ENCODE results near the gene OGFOD3.

OGFOD3 gene

DNA sequence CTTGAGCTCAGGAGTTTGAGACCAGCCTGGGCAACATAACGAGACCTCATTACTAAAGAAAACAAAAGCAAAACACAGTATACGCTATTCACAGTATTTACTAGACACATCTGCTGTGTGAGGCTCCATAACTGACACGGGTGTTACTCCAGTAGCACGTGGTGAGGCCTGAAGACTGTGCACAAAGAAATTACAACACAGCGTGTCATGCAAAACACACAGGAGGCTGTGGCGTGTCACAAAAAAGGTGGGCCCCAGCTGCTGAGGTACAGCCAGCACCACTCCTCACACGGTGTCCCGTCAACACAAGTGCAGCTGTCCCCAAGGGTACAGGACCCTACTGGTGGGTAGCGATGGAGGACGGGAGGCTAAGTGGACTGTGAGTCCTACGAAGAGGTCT is 29.5 kb upstream of the OGFOD3 start:
- DNase-seq, result no peak
- H3K36me3 ChIP-seq (ENCODE audit: control insufficient read depth, insufficient read depth, low read length), result peaks cover 39% of the 10 kb centered on the region
- H3K4me3 ChIP-seq (ENCODE audit: insufficient read depth, low read depth, low read length, poor library complexity, severe bottlenecking), result no peak overlapping the region
- no peaks in the 10 kb centered on the region for H3K27me3 ChIP-seq (replicated peaks; ENCODE audit: control insufficient read depth, insufficient read depth, low read length, poor library complexity, severe bottlenecking)
- peaks cover 14% of the 10 kb centered on the region for H3K4me1 ChIP-seq (ENCODE audit: control insufficient read depth, insufficient read depth, low read length, poor library complexity, severe bottlenecking)
- H3K9me3 ChIP-seq (ENCODE audit: control insufficient read depth, low read length), result no peaks in the 10 kb centered on the region
- no peak overlapping the region for H3K27ac ChIP-seq (ENCODE audit: insufficient read depth, low read length, poor library complexity, severe bottlenecking)

GRCh38 chr17:82446649-82447048 is 28.3 kb upstream of the OGFOD3 start:
- no peak for DNase-seq
- Histone ChIP-seq H3K4me1 (ENCODE audit: control insufficient read depth, insufficient read depth, low read length, poor library complexity, severe bottlenecking) (peaks cover 14% of the 10 kb centered on the region), H3K4me3 (ENCODE audit: insufficient read depth, low read depth, low read length, poor library complexity, severe bottlenecking) (no peak overlapping the region), H3K9me3 (ENCODE audit: control insufficient read depth, low read length) (no peaks in the 10 kb centered on the region), H3K36me3 (ENCODE audit: control insufficient read depth, insufficient read depth, low read length) (peaks cover 47% of the 10 kb centered on the region), H3K27me3 (replicated peaks; ENCODE audit: control insufficient read depth, insufficient read depth, low read length, poor library complexity, severe bottlenecking) (no peaks in the 10 kb centered on the region), H3K27ac (ENCODE audit: insufficient read depth, low read length, poor library complexity, severe bottlenecking) (no peak overlapping the region)

- Histone ChIP-seq H3K36me3 (ENCODE audit: control insufficient read depth, insufficient read depth, low read length) (peaks cover 47% of the 10 kb centered on the region), H3K4me3 (ENCODE audit: insufficient read depth, low read depth, low read length, poor library complexity, severe bottlenecking) (no peak overlapping the region), H3K27me3 (replicated peaks; ENCODE audit: control insufficient read depth, insufficient read depth, low read length, poor library complexity, severe bottlenecking) (no peaks in the 10 kb centered on the region), H3K27ac (ENCODE audit: insufficient read depth, low read length, poor library complexity, severe bottlenecking) (no peak overlapping the region), H3K9me3 (ENCODE audit: control insufficient read depth, low read length) (no peaks in the 10 kb centered on the region), H3K4me1 (ENCODE audit: control insufficient read depth, insufficient read depth, low read length, poor library complexity, severe bottlenecking) (peaks cover 10% of the 10 kb centered on the region)
- no peak for DNase-seq
Observed at GRCh38 chr17:82446124-82446523, 27.7 kb upstream of the OGFOD3 start.

DNA sequence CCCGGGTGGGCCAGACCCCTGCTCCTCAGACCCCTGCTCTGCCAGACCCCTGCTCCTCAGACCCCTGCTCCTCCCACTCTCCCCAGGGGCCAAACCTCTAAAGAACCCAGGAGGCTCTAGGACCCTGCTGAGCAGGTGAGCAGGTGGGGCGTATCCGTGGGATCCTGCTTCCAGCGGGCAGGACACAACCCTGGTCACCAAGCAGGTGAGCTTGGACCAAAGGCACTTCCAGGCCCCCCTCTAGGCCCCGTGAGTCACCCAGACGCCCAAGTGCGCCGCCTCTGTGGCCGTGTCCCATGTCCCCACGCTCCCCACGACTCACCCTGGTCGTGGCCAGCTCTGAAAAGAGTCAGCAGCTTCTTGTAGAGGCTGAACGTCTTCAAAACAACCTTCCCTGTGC is 27.2 kb upstream of the OGFOD3 start:
- H3K36me3 ChIP-seq (ENCODE audit: control insufficient read depth, insufficient read depth, low read length), result peaks cover 47% of the 10 kb centered on the region
- H3K9me3 ChIP-seq (ENCODE audit: control insufficient read depth, low read length), result no peaks in the 10 kb centered on the region
- H3K27ac ChIP-seq (ENCODE audit: insufficient read depth, low read length, poor library complexity, severe bottlenecking), result no peak overlapping the region

GRCh38 chr17:82444941-82445521 is 26.6 kb upstream of the OGFOD3 start:
- H3K9me3 ChIP-seq (ENCODE audit: control insufficient read depth, low read length), result no peaks in the 10 kb centered on the region
- H3K27ac ChIP-seq (ENCODE audit: insufficient read depth, low read length, poor library complexity, severe bottlenecking), result no peak overlapping the region
- peaks cover 47% of the 10 kb centered on the region for H3K36me3 ChIP-seq (ENCODE audit: control insufficient read depth, insufficient read depth, low read length)
- no peak for DNase-seq
- no peaks in the 10 kb centered on the region for H3K27me3 ChIP-seq (replicated peaks; ENCODE audit: control insufficient read depth, insufficient read depth, low read length, poor library complexity, severe bottlenecking)
- peaks cover 8% of the 10 kb centered on the region for H3K4me1 ChIP-seq (ENCODE audit: control insufficient read depth, insufficient read depth, low read length, poor library complexity, severe bottlenecking)
- H3K4me3 ChIP-seq (ENCODE audit: insufficient read depth, low read depth, low read length, poor library complexity, severe bottlenecking), result no peak overlapping the region

More for the DNA sequence above, 27.2 kb upstream of the OGFOD3 start:
- H3K27me3 ChIP-seq (replicated peaks; ENCODE audit: control insufficient read depth, insufficient read depth, low read length, poor library complexity, severe bottlenecking), result no peaks in the 10 kb centered on the region
- peaks cover 8% of the 10 kb centered on the region for H3K4me1 ChIP-seq (ENCODE audit: control insufficient read depth, insufficient read depth, low read length, poor library complexity, severe bottlenecking)
- H3K4me3 ChIP-seq (ENCODE audit: insufficient read depth, low read depth, low read length, poor library complexity, severe bottlenecking), result no peak overlapping the region
- no peak for DNase-seq

DNA sequence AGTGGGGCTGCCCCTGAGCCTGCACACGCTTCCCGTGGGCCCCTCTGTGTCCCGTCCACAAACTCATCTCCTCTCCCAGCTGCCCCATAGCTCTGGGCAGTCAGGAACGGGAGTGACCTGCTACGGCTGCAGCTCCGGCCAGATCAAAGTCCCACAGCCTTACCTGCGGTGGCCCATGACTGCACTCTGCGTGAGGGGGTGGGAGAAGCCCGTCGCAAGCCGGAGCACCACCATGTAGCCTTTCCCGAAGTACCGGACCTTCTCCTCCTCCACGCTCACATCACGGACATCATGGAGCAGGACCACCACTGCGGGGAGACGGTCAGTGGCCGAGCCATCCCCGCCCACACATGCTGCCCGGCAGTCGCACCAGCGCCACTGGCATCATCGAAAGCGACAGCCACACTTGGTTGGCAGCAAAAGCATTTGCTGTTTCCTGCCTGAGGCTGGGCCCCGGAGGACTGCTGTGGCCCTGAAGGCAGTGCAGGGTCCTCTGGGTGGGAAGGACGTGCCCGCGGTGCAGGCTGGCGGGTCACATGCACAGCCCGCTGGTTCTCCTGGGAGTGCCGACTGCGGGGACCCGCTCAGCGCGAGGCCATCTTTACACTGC is 26.0 kb upstream of the OGFOD3 start:
- Histone ChIP-seq H3K36me3 (ENCODE audit: control insufficient read depth, insufficient read depth, low read length) (peaks cover 51% of the 10 kb centered on the region), H3K4me3 (ENCODE audit: insufficient read depth, low read depth, low read length, poor library complexity, severe bottlenecking) (no peak overlapping the region), H3K4me1 (ENCODE audit: control insufficient read depth, insufficient read depth, low read length, poor library complexity, severe bottlenecking) (peaks cover 8% of the 10 kb centered on the region), H3K9me3 (ENCODE audit: control insufficient read depth, low read length) (no peaks in the 10 kb centered on the region), H3K27ac (ENCODE audit: insufficient read depth, low read length, poor library complexity, severe bottlenecking) (no peak overlapping the region), H3K27me3 (replicated peaks; ENCODE audit: control insufficient read depth, insufficient read depth, low read length, poor library complexity, severe bottlenecking) (no peaks in the 10 kb centered on the region)
- no peak for DNase-seq

DNA sequence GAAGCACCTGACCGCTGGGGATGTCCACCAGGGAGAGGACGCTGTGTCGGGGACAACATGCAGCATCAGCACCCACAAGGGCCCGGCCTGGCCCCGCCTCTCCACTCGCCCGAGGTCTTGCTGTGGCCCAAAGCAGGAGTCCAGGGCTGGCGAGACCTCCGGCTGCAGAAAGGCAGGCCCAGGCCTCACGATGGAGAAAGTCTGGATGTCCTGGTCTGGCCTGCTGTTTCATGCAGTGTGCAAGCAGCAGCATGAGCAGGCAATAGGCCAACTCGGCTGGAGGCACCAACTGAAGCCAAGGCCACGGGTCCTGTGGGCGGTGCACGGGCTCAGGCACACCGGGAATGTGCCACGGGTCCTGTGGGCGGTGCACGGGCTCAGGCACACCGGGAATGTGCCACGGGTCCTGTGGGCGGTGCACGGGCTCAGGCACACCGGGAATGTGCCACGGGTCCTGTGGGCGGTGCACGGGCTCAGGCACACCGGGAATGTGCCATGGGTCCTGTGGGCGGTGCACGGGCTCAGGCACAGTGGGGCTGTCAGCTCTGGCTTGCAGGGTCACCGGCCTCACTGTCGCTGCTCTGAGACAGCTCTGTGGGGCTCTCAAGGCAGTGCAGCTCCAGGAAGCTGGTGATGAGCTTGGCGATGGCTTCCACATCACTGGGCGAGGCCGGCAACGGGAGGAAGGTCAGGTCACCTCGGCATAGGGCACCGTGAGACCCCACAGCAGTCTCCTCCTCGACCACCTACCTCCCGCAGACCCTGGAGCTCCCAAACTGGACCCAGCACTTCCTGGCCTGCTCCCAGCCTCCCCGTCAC is 25.3 kb upstream of the OGFOD3 start:
- Histone ChIP-seq H3K27ac (ENCODE audit: insufficient read depth, low read length, poor library complexity, severe bottlenecking) (no peak overlapping the region), H3K4me1 (ENCODE audit: control insufficient read depth, insufficient read depth, low read length, poor library complexity, severe bottlenecking) (peaks cover 3% of the 10 kb centered on the region), H3K9me3 (ENCODE audit: control insufficient read depth, low read length) (no peaks in the 10 kb centered on the region), H3K4me3 (ENCODE audit: insufficient read depth, low read depth, low read length, poor library complexity, severe bottlenecking) (no peak overlapping the region), H3K36me3 (ENCODE audit: control insufficient read depth, insufficient read depth, low read length) (peaks cover 52% of the 10 kb centered on the region), H3K27me3 (replicated peaks; ENCODE audit: control insufficient read depth, insufficient read depth, low read length, poor library complexity, severe bottlenecking) (no peaks in the 10 kb centered on the region)
- no peak for DNase-seq

GRCh38 chr17:82442643-82443464 is 24.5 kb upstream of the OGFOD3 start:
- Histone ChIP-seq H3K4me1 (ENCODE audit: control insufficient read depth, insufficient read depth, low read length, poor library complexity, severe bottlenecking) (peaks cover under 1% of the 10 kb centered on the region), H3K4me3 (ENCODE audit: insufficient read depth, low read depth, low read length, poor library complexity, severe bottlenecking) (no peak overlapping the region), H3K36me3 (ENCODE audit: control insufficient read depth, insufficient read depth, low read length) (peaks cover 52% of the 10 kb centered on the region), H3K27me3 (replicated peaks; ENCODE audit: control insufficient read depth, insufficient read depth, low read length, poor library complexity, severe bottlenecking) (no peaks in the 10 kb centered on the region), H3K9me3 (ENCODE audit: control insufficient read depth, low read length) (no peaks in the 10 kb centered on the region), H3K27ac (ENCODE audit: insufficient read depth, low read length, poor library complexity, severe bottlenecking) (no peak overlapping the region)
- no peak for DNase-seq

GRCh38 chr17:82441691-82442487 is 23.5 kb upstream of the OGFOD3 start:
- H3K27ac ChIP-seq (ENCODE audit: insufficient read depth, low read length, poor library complexity, severe bottlenecking), result no peak overlapping the region
- DNase-seq, result no peak
- H3K4me1 ChIP-seq (ENCODE audit: control insufficient read depth, insufficient read depth, low read length, poor library complexity, severe bottlenecking), result no peaks in the 10 kb centered on the region
- no peaks in the 10 kb centered on the region for H3K27me3 ChIP-seq (replicated peaks; ENCODE audit: control insufficient read depth, insufficient read depth, low read length, poor library complexity, severe bottlenecking)
- peaks cover 52% of the 10 kb centered on the region for H3K36me3 ChIP-seq (ENCODE audit: control insufficient read depth, insufficient read depth, low read length)
- no peak overlapping the region for H3K4me3 ChIP-seq (ENCODE audit: insufficient read depth, low read depth, low read length, poor library complexity, severe bottlenecking)
- no peaks in the 10 kb centered on the region for H3K9me3 ChIP-seq (ENCODE audit: control insufficient read depth, low read length)
